ENCODE data around the gene MCOLN2.

Gene MCOLN2

DNA sequence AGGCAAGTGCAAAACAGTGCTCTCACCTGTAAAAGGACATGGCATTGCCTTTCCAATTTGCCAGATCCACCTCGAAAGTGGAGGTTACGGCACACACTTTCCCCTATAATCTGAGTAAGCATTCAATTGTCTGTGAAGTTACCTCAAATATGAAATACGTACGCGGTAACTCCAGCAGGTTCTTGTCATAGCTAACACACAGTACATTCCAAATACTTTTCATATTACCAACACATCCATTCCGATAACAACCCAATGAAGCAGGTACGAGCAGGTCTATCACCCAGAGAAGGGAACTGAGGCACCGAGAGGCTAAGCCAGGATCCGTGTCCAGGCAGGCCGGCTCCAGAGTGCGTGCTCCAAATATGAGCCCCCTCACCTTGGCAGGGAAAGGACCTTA is 57.2 kb downstream of the MCOLN2 start:
- no peak for TF ChIP-seq EZH2phosphoT487 (IDR thresholded peaks at IDR 0.05; ENCODE audit: borderline replicate concordance, low read length)
- TF ChIP-seq, protein P1, sequence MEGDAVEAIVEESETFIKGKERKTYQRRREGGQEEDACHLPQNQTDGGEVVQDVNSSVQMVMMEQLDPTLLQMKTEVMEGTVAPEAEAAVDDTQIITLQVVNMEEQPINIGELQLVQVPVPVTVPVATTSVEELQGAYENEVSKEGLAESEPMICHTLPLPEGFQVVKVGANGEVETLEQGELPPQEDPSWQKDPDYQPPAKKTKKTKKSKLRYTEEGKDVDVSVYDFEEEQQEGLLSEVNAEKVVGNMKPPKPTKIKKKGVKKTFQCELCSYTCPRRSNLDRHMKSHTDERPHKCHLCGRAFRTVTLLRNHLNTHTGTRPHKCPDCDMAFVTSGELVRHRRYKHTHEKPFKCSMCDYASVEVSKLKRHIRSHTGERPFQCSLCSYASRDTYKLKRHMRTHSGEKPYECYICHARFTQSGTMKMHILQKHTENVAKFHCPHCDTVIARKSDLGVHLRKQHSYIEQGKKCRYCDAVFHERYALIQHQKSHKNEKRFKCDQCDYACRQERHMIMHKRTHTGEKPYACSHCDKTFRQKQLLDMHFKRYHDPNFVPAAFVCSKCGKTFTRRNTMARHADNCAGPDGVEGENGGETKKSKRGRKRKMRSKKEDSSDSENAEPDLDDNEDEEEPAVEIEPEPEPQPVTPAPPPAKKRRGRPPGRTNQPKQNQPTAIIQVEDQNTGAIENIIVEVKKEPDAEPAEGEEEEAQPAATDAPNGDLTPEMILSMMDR (IDR thresholded peaks at IDR 0.05; ENCODE audit: low read depth, low read length, poor library complexity, severe bottlenecking) = no peak
- no peak overlapping the region for H3K4me2 ChIP-seq (ENCODE audit: low read length)
- no peak overlapping the region for H3K27ac ChIP-seq (ENCODE audit: low read depth, low read length)
- H3F3A ChIP-seq (ENCODE audit: control insufficient read depth, insufficient read depth) = 0 out of 2 replicates have a peak, but pooled peaks cover 3% of the 10 kb centered on the region
- no peak overlapping the region for H3K4me3 ChIP-seq (ENCODE audit: low read length)
- peaks cover 20% of the 10 kb centered on the region for H3K36me3 ChIP-seq (ENCODE audit: control insufficient read depth, low read length)
- H3K27me3 ChIP-seq (ENCODE audit: control insufficient read depth, low read length) = no peaks in the 10 kb centered on the region
- H3K9me3 ChIP-seq (ENCODE audit: control insufficient read depth, insufficient read depth, low read length) = no peaks in the 10 kb centered on the region
- H4K20me1 ChIP-seq (ENCODE audit: control insufficient read depth, insufficient read depth, low read depth, low read length) = no peaks in the 10 kb centered on the region
- H3K9me2 ChIP-seq (replicated peaks; ENCODE audit: control insufficient read depth, low read length) = no peaks in the 10 kb centered on the region
- peaks cover 3% of the 10 kb centered on the region for H3K4me1 ChIP-seq (ENCODE audit: control insufficient read depth, low read length)
- H3K79me2 ChIP-seq (ENCODE audit: control insufficient read depth, low read length) = no peaks in the 10 kb centered on the region

DNA sequence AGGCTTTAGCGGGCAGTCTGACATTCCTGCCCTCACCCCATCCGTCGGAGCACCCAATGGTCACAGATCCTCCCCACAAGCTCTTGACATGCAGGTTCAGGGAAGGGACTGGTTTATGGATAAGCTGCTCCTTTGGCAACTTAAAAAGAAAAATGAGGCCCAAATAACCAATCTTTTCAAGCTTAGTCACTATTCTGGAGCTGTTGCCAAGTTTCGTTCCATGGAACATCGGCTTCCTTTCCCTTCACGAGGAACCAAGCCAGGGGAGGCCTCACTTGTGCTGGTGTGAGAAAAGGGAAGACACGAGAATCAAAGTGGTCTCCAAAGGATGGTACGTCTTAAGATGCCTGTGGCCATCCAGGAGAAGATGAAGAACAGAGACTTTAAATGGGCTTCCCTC is 57.8 kb downstream of the MCOLN2 start:
- H3K27ac ChIP-seq (ENCODE audit: low read depth, low read length) = no peak overlapping the region
- H3K9me3 ChIP-seq (ENCODE audit: control insufficient read depth, insufficient read depth, low read length) = no peaks in the 10 kb centered on the region
- no peaks in the 10 kb centered on the region for H3K27me3 ChIP-seq (ENCODE audit: control insufficient read depth, low read length)
- H3K79me2 ChIP-seq (ENCODE audit: control insufficient read depth, low read length) = no peaks in the 10 kb centered on the region
- no peaks in the 10 kb centered on the region for H4K20me1 ChIP-seq (ENCODE audit: control insufficient read depth, insufficient read depth, low read depth, low read length)
- 0 out of 2 replicates have a peak, but pooled peaks cover 3% of the 10 kb centered on the region for H3F3A ChIP-seq (ENCODE audit: control insufficient read depth, insufficient read depth)
- H3K36me3 ChIP-seq (ENCODE audit: control insufficient read depth, low read length) = peaks cover 23% of the 10 kb centered on the region
- TF ChIP-seq EZH2phosphoT487 (IDR thresholded peaks at IDR 0.05; ENCODE audit: borderline replicate concordance, low read length) = no peak
- H3K4me1 ChIP-seq (ENCODE audit: control insufficient read depth, low read length) = no peaks in the 10 kb centered on the region
- H3K4me3 ChIP-seq (ENCODE audit: low read length) = no peak overlapping the region
- H3K4me2 ChIP-seq (ENCODE audit: low read length) = no peak overlapping the region
- H3K9me2 ChIP-seq (replicated peaks; ENCODE audit: control insufficient read depth, low read length) = no peaks in the 10 kb centered on the region

DNA sequence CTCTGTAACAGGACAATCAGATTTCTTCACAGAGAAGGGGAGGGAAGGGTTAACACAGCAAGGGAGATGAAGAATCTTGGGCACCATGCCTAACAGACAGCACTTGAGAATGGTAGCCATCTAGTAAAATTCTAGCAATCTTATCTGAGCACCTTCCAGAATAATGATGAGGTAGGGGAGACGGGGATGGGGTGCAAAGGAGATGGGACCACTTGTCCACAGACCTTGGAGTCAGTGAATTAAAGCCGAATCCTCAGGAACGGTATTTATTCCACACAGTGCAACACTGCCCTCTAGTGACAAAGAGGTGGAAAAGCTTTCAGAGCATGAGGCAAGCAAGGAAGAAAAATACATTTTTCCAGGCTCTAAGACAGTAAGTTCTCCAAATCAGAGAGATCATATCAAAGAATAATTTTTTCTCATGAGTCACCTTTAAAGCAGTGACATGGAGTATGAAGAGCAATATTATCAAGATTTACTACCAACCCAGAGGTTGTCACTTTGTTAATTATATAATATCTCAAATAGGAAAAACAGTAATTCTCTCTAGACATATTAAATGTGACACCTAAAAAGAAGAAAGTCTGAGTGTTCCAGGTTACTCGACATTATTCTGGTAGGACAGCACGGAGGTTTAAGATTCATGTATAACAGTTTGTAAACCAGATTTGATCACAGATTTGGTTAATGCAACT is 60.6 kb downstream of the MCOLN2 start:
- Histone ChIP-seq H3K36me3 (ENCODE audit: control insufficient read depth, low read length) (peaks cover 19% of the 10 kb centered on the region), H3K27me3 (ENCODE audit: control insufficient read depth, low read length) (no peaks in the 10 kb centered on the region), H3K9me2 (replicated peaks; ENCODE audit: control insufficient read depth, low read length) (no peaks in the 10 kb centered on the region), H3K4me3 (ENCODE audit: low read length) (no peak overlapping the region), H3K79me2 (ENCODE audit: control insufficient read depth, low read length) (no peaks in the 10 kb centered on the region), H3K27ac (ENCODE audit: low read depth, low read length) (no peak overlapping the region), H3K9me3 (ENCODE audit: control insufficient read depth, insufficient read depth, low read length) (no peaks in the 10 kb centered on the region), H3F3A (ENCODE audit: control insufficient read depth, insufficient read depth) (0 out of 2 replicates have a peak, but pooled peaks cover 3% of the 10 kb centered on the region), H3K4me1 (ENCODE audit: control insufficient read depth, low read length) (no peaks in the 10 kb centered on the region), H3K4me2 (ENCODE audit: low read length) (no peak overlapping the region), H4K20me1 (ENCODE audit: control insufficient read depth, insufficient read depth, low read depth, low read length) (no peaks in the 10 kb centered on the region)
- TF ChIP-seq, protein P1 (IDR thresholded peaks at IDR 0.05; ENCODE audit: low read depth, low read length, poor library complexity, severe bottlenecking) = peak; percentile 93
- TF ChIP-seq EZH2phosphoT487 (IDR thresholded peaks at IDR 0.05; ENCODE audit: borderline replicate concordance, low read length) = no peak

DNA sequence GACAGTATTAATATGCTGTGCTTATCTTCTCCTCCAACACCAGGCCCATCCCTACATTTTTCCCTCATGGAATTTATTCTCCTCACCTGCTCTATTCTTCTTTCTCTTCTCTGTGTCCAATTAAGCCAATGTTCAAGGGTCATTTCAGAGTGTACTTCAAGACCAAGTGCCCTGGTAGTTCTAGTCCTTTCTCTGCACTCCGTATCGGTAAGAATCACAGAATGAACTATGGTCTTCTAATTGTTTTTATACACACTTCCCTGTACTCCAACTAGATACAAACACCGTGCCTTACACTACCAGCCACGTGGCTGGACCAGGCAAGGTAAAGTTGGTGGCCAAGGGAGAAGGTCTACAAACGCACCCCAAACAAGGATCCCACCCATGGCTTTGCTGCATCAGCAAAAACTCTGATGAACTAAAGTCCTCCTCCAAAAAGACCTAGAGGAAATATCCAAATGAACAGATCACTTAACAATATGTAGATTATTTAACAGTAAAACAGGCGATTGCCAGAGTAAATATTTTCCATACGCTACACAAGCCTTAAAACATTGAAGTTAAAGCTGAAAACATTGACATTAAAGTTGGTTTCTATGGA is 63.8 kb downstream of the MCOLN2 start:
- H3K4me1 ChIP-seq (ENCODE audit: control insufficient read depth, low read length) = no peaks in the 10 kb centered on the region
- 0 out of 2 replicates have a peak, but pooled peaks cover 3% of the 10 kb centered on the region for H3F3A ChIP-seq (ENCODE audit: control insufficient read depth, insufficient read depth)
- peaks cover 16% of the 10 kb centered on the region for H3K36me3 ChIP-seq (ENCODE audit: control insufficient read depth, low read length)
- no peaks in the 10 kb centered on the region for H3K79me2 ChIP-seq (ENCODE audit: control insufficient read depth, low read length)
- TF ChIP-seq EZH2phosphoT487 (IDR thresholded peaks at IDR 0.05; ENCODE audit: borderline replicate concordance, low read length) = no peak
- TF ChIP-seq, protein P1 (IDR thresholded peaks at IDR 0.05; ENCODE audit: low read depth, low read length, poor library complexity, severe bottlenecking) = no peak
- no peak overlapping the region for H3K27ac ChIP-seq (ENCODE audit: low read depth, low read length)
- no peak overlapping the region for H3K4me3 ChIP-seq (ENCODE audit: low read length)
- H3K4me2 ChIP-seq (ENCODE audit: low read length) = no peak overlapping the region
- H3K9me3 ChIP-seq (ENCODE audit: control insufficient read depth, insufficient read depth, low read length) = no peaks in the 10 kb centered on the region
- no peaks in the 10 kb centered on the region for H3K9me2 ChIP-seq (replicated peaks; ENCODE audit: control insufficient read depth, low read length)
- H4K20me1 ChIP-seq (ENCODE audit: control insufficient read depth, insufficient read depth, low read depth, low read length) = no peaks in the 10 kb centered on the region
- no peaks in the 10 kb centered on the region for H3K27me3 ChIP-seq (ENCODE audit: control insufficient read depth, low read length)
